HG03558 (cell line): Measurements from ENCODE around the gene THAP11.

Experiments used
- ATAC-seq: cut with Tn5 transposase; IDR thresholded peaks from one replicate; pipeline ENCODE4 v1.9.1; 2021; ENCODE audit warnings: moderate number of reproducible peaks; ENCODE audit not compliant: unreplicated experiment; ENCODE audit errors: extremely low read depth

The THAP11 gene

GRCh38 chr16:67881621-67882161 is 39.6 kb downstream of the THAP11 start:
- no peak for ATAC-seq

GRCh38 chr16:67882374-67883145 is 40.4 kb downstream of the THAP11 start:
- ATAC-seq, result no peak

GRCh38 chr16:67883146-67883871 is 41.2 kb downstream of the THAP11 start:
- no peak for ATAC-seq

- no peak for ATAC-seq
Observed at GRCh38 chr16:67883872-67884261, 41.7 kb downstream of the THAP11 start.

- ATAC-seq, result no peak
Observed at GRCh38 chr16:67884684-67885083, 42.6 kb downstream of the THAP11 start, which contains the start of gene NRN1L. Gene NRN1L, plus strand, starts transcription at chr16:67884885. Its CDS starts 19 bp downstream, at chr16:67884904.

- no peak for ATAC-seq
Observed at GRCh38 chr16:67885545-67885944, 43.4 kb downstream of the THAP11 start.

GRCh38 chr16:67885976-67886375 is 43.9 kb downstream of the THAP11 start:
- ATAC-seq, result no peak

GRCh38 chr16:67886387-67886786 is 44.3 kb downstream of the THAP11 start:
- ATAC-seq, result no peak

- no peak for ATAC-seq
Observed at GRCh38 chr16:67888331-67888730, 46.2 kb downstream of the THAP11 start.

- no peak for ATAC-seq
Observed at GRCh38 chr16:67892375-67892774, 50.3 kb downstream of the THAP11 start.

- ATAC-seq, result no peak
Observed at GRCh38 chr16:67892899-67893742, 51.0 kb downstream of the THAP11 start, which contains the start of gene PSKH1. Gene PSKH1, plus strand, starts transcription at chr16:67893254. Its CDS starts 15,496 bp downstream, at chr16:67908750.
